HEK293 (cell line): Measurements from ENCODE around the gene PALM2AKAP2.

Experiments used
- EGR2 ChIP-seq: fragments of 450-650 bp; formaldehyde crosslinking; IDR thresholded peaks from 2 replicates; pipeline ENCODE4 v1.5.1; 2016; ENCODE audit warnings: low read depth, missing biosample characterization, missing genetic modification characterization
- GLIS1 ChIP-seq: fragments of 450-650 bp; formaldehyde crosslinking; IDR thresholded peaks from 2 replicates; pipeline ENCODE4 v1.5.1; 2016; ENCODE audit warnings: missing biosample characterization, missing genetic modification characterization
- IKZF3 ChIP-seq: fragments of 450-650 bp; IDR thresholded peaks from 2 replicates; pipeline ENCODE4 v1.5.0; 2018; ENCODE audit warnings: missing biosample characterization, mild to moderate bottlenecking, missing genetic modification characterization, moderate library complexity
- INSM2 ChIP-seq: fragments of 450-650 bp; formaldehyde crosslinking; IDR thresholded peaks from 2 replicates; pipeline ENCODE4 v1.5.1; 2016; ENCODE audit warnings: missing biosample characterization, missing genetic modification characterization
- KLF10 ChIP-seq: fragments of 450-650 bp; IDR thresholded peaks from 2 replicates; pipeline ENCODE4 v1.5.1; 2018; ENCODE audit warnings: missing biosample characterization, mild to moderate bottlenecking, missing genetic modification characterization
- MZF1 ChIP-seq: fragments of 450-650 bp; formaldehyde crosslinking; IDR thresholded peaks from 2 replicates; pipeline ENCODE4 v1.5.1; 2017; ENCODE audit warnings: missing biosample characterization, missing genetic modification characterization, borderline replicate concordance
- PBX3 ChIP-seq: sonication (generic); formaldehyde crosslinking; IDR thresholded peaks from 2 replicates; pipeline ENCODE4 v1.8.1; 2022; ENCODE audit warnings: mild to moderate bottlenecking, moderate library complexity, missing genetic modification reagents
- PRDM10 ChIP-seq: fragments of 450-650 bp; formaldehyde crosslinking; IDR thresholded peaks from 2 replicates; pipeline ENCODE4 v1.5.1; 2016; ENCODE audit warnings: missing biosample characterization, missing genetic modification characterization
- PRDM6 ChIP-seq: fragments of 450-650 bp; formaldehyde crosslinking; IDR thresholded peaks from 2 replicates; pipeline ENCODE4 v1.5.1; 2017; ENCODE audit warnings: missing biosample characterization, missing genetic modification characterization
- TCF7L2 ChIP-seq: IDR thresholded peaks from 2 replicates; pipeline ENCODE4 v1.6.1; 2011; ENCODE audit warnings: low read depth, mild to moderate bottlenecking, inconsistent platforms, low read length, moderate library complexity, borderline replicate concordance
- ZBTB1 ChIP-seq: fragments of 450-650 bp; formaldehyde crosslinking; IDR thresholded peaks from 2 replicates; pipeline ENCODE4 v1.5.1; 2016; ENCODE audit warnings: missing biosample characterization, missing genetic modification characterization
- ZBTB20 ChIP-seq: fragments of 450-650 bp; formaldehyde crosslinking; IDR thresholded peaks from 2 replicates; pipeline ENCODE4 v1.5.1; 2016; ENCODE audit warnings: missing biosample characterization, missing genetic modification characterization
- ZBTB21 ChIP-seq: fragments of 450-650 bp; formaldehyde crosslinking; IDR thresholded peaks from 2 replicates; pipeline ENCODE4 v1.5.1; 2017; ENCODE audit warnings: missing biosample characterization, missing genetic modification characterization
- ZBTB6 ChIP-seq: fragments of 450-650 bp; formaldehyde crosslinking; IDR thresholded peaks from 2 replicates; pipeline ENCODE4 v1.5.1; 2017; ENCODE audit warnings: missing biosample characterization, missing genetic modification characterization
- ZNF114 ChIP-seq: fragments of 450-650 bp; formaldehyde crosslinking; IDR thresholded peaks from 2 replicates; pipeline ENCODE4 v1.5.0; 2017; ENCODE audit warnings: missing biosample characterization, missing genetic modification characterization
- ZNF169 ChIP-seq: fragments of 450-650 bp; formaldehyde crosslinking; IDR thresholded peaks from 2 replicates; pipeline ENCODE4 v1.5.1; 2016; ENCODE audit warnings: missing biosample characterization, missing genetic modification characterization
- ZNF18 ChIP-seq: fragments of 450-650 bp; formaldehyde crosslinking; IDR thresholded peaks from 2 replicates; pipeline ENCODE4 v1.5.1; 2016; ENCODE audit warnings: missing biosample characterization, missing genetic modification characterization
- ZNF19 ChIP-seq: fragments of 450-650 bp; formaldehyde crosslinking; IDR thresholded peaks from 2 replicates; pipeline ENCODE4; 2016; ENCODE audit warnings: missing biosample characterization, missing genetic modification characterization, low read depth
- ZNF202 ChIP-seq: fragments of 450-650 bp; formaldehyde crosslinking; IDR thresholded peaks from 2 replicates; pipeline ENCODE4 v1.5.1; 2016; ENCODE audit warnings: missing biosample characterization, missing genetic modification characterization, borderline replicate concordance
- ZNF211 ChIP-seq: fragments of 450-650 bp; formaldehyde crosslinking; IDR thresholded peaks from 2 replicates; pipeline ENCODE4 v1.5.1; 2016; ENCODE audit warnings: low read depth, missing biosample characterization, missing genetic modification characterization
- ZNF473 ChIP-seq: fragments of 450-650 bp; formaldehyde crosslinking; IDR thresholded peaks from 2 replicates; pipeline ENCODE4 v1.5.1; 2017; ENCODE audit warnings: missing biosample characterization, missing genetic modification characterization
- ZNF544 ChIP-seq: fragments of 450-650 bp; formaldehyde crosslinking; IDR thresholded peaks from 2 replicates; pipeline ENCODE4 v1.5.0; 2017; ENCODE audit warnings: missing biosample characterization, missing genetic modification characterization
- ZNF555 ChIP-seq: fragments of 450-650 bp; formaldehyde crosslinking; conservative IDR thresholded peaks from 2 replicates; pipeline ENCODE4 v1.5.1; 2017; ENCODE audit warnings: missing biosample characterization, mild to moderate bottlenecking, missing genetic modification characterization, inconsistent platforms
- ZNF600 ChIP-seq: fragments of 450-650 bp; formaldehyde crosslinking; IDR thresholded peaks from 2 replicates; pipeline ENCODE4 v1.5.1; 2016; ENCODE audit warnings: missing biosample characterization, missing genetic modification characterization
- ZNF623 ChIP-seq: fragments of 450-650 bp; formaldehyde crosslinking; IDR thresholded peaks from 2 replicates; pipeline ENCODE4 v1.5.1; 2016; ENCODE audit warnings: missing biosample characterization, missing genetic modification characterization
- ZNF626 ChIP-seq: fragments of 450-650 bp; sonication (Bioruptor Pico); formaldehyde crosslinking; IDR thresholded peaks from 2 replicates; pipeline ENCODE4 v1.5.1; 2018; ENCODE audit warnings: missing biosample characterization, missing genetic modification characterization, inconsistent platforms
- ZNF677 ChIP-seq: fragments of 450-650 bp; IDR thresholded peaks from 2 replicates; pipeline ENCODE4 v1.5.0; 2018; ENCODE audit warnings: missing biosample characterization, mild to moderate bottlenecking, missing genetic modification characterization, moderate library complexity

The PALM2AKAP2 gene

GRCh38 chr9:109745335-109746283, 34.4 kb upstream of the PALM2AKAP2 start (continued):
- TF ChIP-seq ZBTB6 (tag by site-specific recombination): no peak
- TF ChIP-seq GLIS1 (tag by site-specific recombination): peak; percentile 74
- TF ChIP-seq PBX3 (CRISPR knock-in tag): no peak
- no peak for TF ChIP-seq ZBTB21 (tag by site-specific recombination)
- no peak for TF ChIP-seq MZF1
- TF ChIP-seq ZNF19 (tag by site-specific recombination): no peak
- TF ChIP-seq ZNF202 (tag by site-specific recombination): no peak
- TF ChIP-seq INSM2 (tag by site-specific recombination): 0 out of 2 replicates have a peak, but pooled peaks have one; percentile 27
- TF ChIP-seq PRDM6 (tag by site-specific recombination): peak; percentile 86
- no peak for TF ChIP-seq ZNF544 (tag by site-specific recombination)
- no peak for TF ChIP-seq ZNF211 (tag by site-specific recombination)
- TF ChIP-seq TCF7L2: no peak
- peak; percentile 74 for TF ChIP-seq KLF10
- no peak for TF ChIP-seq EGR2 (tag by site-specific recombination)
- no peak for TF ChIP-seq ZNF626 (tag by site-specific recombination)
- peak; percentile 58 for TF ChIP-seq IKZF3 (tag by site-specific recombination)
- peak; percentile 81 for TF ChIP-seq ZNF18
- no peak for TF ChIP-seq ZNF473 (tag by site-specific recombination)
- TF ChIP-seq ZNF555 (tag by site-specific recombination): no peak
- no peak for TF ChIP-seq ZNF623
- TF ChIP-seq PRDM10 (tag by site-specific recombination): 0 out of 2 replicates have a peak, but pooled peaks have one; percentile 9
- no peak for TF ChIP-seq ZNF677 (tag by site-specific recombination)
- peak; percentile 91 for TF ChIP-seq ZNF600 (tag by site-specific recombination)
- TF ChIP-seq ZNF169 (tag by site-specific recombination): no peak
- no peak for TF ChIP-seq ZNF114
- TF ChIP-seq ZBTB20 (tag by site-specific recombination): peak; percentile 78
- no peak for TF ChIP-seq ZBTB1 (tag by site-specific recombination)
